Endothelial cell of umbilical vein (primary cell): Measurements from ENCODE around the gene CXCL3. TPM values are rescaled to one million over a fixed set of nuclear protein-coding genes. Genes with fewer than 3 reads are reported as not detected.

Experiments
- BruUV-seq: library from RNA; stranded (reverse); fragments of 400-500 nt; replicated peaks from 2 replicates; lab custom pipeline; 2021; lab: Mats Ljungman, UMichigan
- CTCF ChIA-PET: fragments of 300-600, 350-600 bp; sonication (Branson Sonifier 250); formaldehyde crosslinking; loops from one replicate; lab custom pipeline; 2021; ENCODE audit warnings: antibody characterized with exemption, inconsistent platforms; lab: Charles Lee
- POLR2A ChIA-PET: fragments of 300-600, 350-600 bp; sonication (Branson Sonifier 250); formaldehyde crosslinking; loops from one replicate; lab custom pipeline; 2021; ENCODE audit warnings: antibody characterized with exemption, inconsistent platforms; lab: Charles Lee
- DNase-seq: peaks from one replicate; pipeline ENCODE4 v3.0.0-alpha.2; 2011; ENCODE audit warnings: low read depth, low spot score
- FAIRE-seq: peaks from 2 replicates; lab custom pipeline; 2011; peaks lifted over from hg19 to GRCh38; lab: Jason Lieb, UNC
- H2AFZ ChIP-seq: 2 replicates; pipeline ENCODE4 v1.6.0; 2012; ENCODE audit warnings: low read depth, low read length, control low read depth, inconsistent platforms
- H3K27ac ChIP-seq: 2 replicates; pipeline ENCODE4 v1.5.1; 2011; ENCODE audit warnings: low read depth, mild to moderate bottlenecking, control low read depth, low read length, moderate library complexity; ENCODE audit not compliant: insufficient read depth
- H3K27me3 ChIP-seq, 2 experiments: 2 replicates each; pipeline versions ENCODE4 v1.6.0 to v1.6.1; 2011; ENCODE audit warnings: low read length in 2 of 2, mixed read lengths in 1 of 2; ENCODE audit not compliant: control insufficient read depth in 2 of 2, insufficient read depth in 2 of 2
- H3K36me3 ChIP-seq, 2 experiments: 2 replicates in 1 of 2; 3 replicates in 1 of 2; pipeline ENCODE4 v1.5.1; 2011; ENCODE audit warnings: low read length in 2 of 2, mild to moderate bottlenecking in 1 of 2, moderate library complexity in 1 of 2; ENCODE audit not compliant: control insufficient read depth in 2 of 2, insufficient read depth in 2 of 2; ENCODE audit errors: extremely low read depth in 1 of 2
- H3K4me1 ChIP-seq: 3 replicates; pipeline ENCODE4 v1.5.1; 2011; ENCODE audit warnings: mild to moderate bottlenecking, low read length; ENCODE audit not compliant: control insufficient read depth, insufficient read depth; ENCODE audit errors: extremely low read depth
- H3K4me2 ChIP-seq: 2 replicates; pipeline ENCODE4 v1.6.1; 2011; ENCODE audit warnings: low read length, control low read depth, mixed read lengths; ENCODE audit not compliant: insufficient read depth
- H3K4me3 ChIP-seq, 3 experiments: fragments of 200-600 bp in 1 of 3; sonication (generic), shearing (Covaris generic) in 1 of 3; replicated peaks in 1 of 3; 2 replicates each; pipeline ENCODE4 v1.5.1; 2011 to 2016; ENCODE audit warnings: control low read depth in 3 of 3, low read length in 3 of 3, mild to moderate bottlenecking in 2 of 3, inconsistent platforms in 1 of 3, low read depth in 1 of 3, moderate library complexity in 1 of 3; ENCODE audit not compliant: insufficient read depth in 1 of 3
- H3K79me2 ChIP-seq: 2 replicates; pipeline ENCODE4 v1.6.0; 2012; ENCODE audit warnings: low read length, inconsistent platforms; ENCODE audit not compliant: control insufficient read depth, insufficient read depth
- H3K9ac ChIP-seq: replicated peaks from 2 replicates; pipeline ENCODE3; 2011; ENCODE audit warnings: low read length, control low read depth; ENCODE audit not compliant: insufficient read depth; ENCODE audit errors: extremely low read depth
- H3K9me1 ChIP-seq: replicated peaks from 3 replicates; pipeline ENCODE4 v1.6.0; 2011; ENCODE audit warnings: mild to moderate bottlenecking, low read length; ENCODE audit not compliant: control insufficient read depth, insufficient read depth; ENCODE audit errors: extremely low read depth
- H3K9me3 ChIP-seq: replicated peaks from 2 replicates; pipeline ENCODE4 v1.5.1; 2012; ENCODE audit warnings: low read length, inconsistent platforms; ENCODE audit not compliant: control insufficient read depth, insufficient read depth
- H4K20me1 ChIP-seq: replicated peaks from 2 replicates; pipeline ENCODE3; 2011; ENCODE audit warnings: mild to moderate bottlenecking, low read length; ENCODE audit not compliant: control insufficient read depth, insufficient read depth; ENCODE audit errors: extremely low read depth
- FOS ChIP-seq: IDR thresholded peaks from 2 replicates; pipeline ENCODE4 v1.6.1; 2011; ENCODE audit warnings: mild to moderate bottlenecking, low read length, moderate library complexity, borderline replicate concordance; ENCODE audit not compliant: insufficient read depth
- JUN ChIP-seq: IDR thresholded peaks from 2 replicates; pipeline ENCODE4 v1.6.1; 2011; ENCODE audit warnings: borderline replicate concordance, low read depth; ENCODE audit not compliant: insufficient read length, insufficient read depth
- MYC ChIP-seq: IDR thresholded peaks from one replicate; pipeline ENCODE4 v1.6.1; 2011; ENCODE audit warnings: mild to moderate bottlenecking, low read depth, low read length
- POLR2A ChIP-seq: IDR thresholded peaks from 2 replicates; pipeline ENCODE4 v1.6.1; 2012; ENCODE audit warnings: low read depth, mild to moderate bottlenecking, control low read depth, low read length
- POLR2AphosphoS5 ChIP-seq: IDR thresholded peaks from 2 replicates; pipeline ENCODE4 v1.6.1; 2012; ENCODE audit warnings: low read depth, mild to moderate bottlenecking, control low read depth, low read length, moderate library complexity; ENCODE audit not compliant: insufficient read depth
- dilution Hi-C: fragments of 300-500 bp; cut with MboI; formaldehyde crosslinking; loops from one replicate; pipeline ENCODE4 v1.15.0; 2019; ENCODE audit warnings: low sequenced_read_pairs; ENCODE audit not compliant: extremely low pct_ligation_motif_present
- intact Hi-C: fragments of 100-400 bp; cut with micrococcal nuclease; formaldehyde crosslinking; loops from one replicate; pipeline ENCODE4 v1.10.0; 2022
- polyA plus RNA-seq, 4 experiments: library from polyadenylated mRNA; depleted of rRNA in 3 of 4; stranded (reverse) in 3 of 4; unstranded in 1 of 4; fragments of >200 nt; gene quantifications; 2 replicates each; pipeline versions ENCODE4 v1.2.1 to v1.2.3, GENCODE V29; 2011 to 2012; ENCODE audit warnings: missing spikeins in 1 of 4
- total RNA-seq: library from RNA; stranded (reverse); gene quantifications from 2 replicates; pipeline ENCODE4 v1.2.3, GENCODE V29; 2021
- TF ChIP-seq, protein P1 (sequence below): IDR thresholded peaks from 2 replicates; pipeline ENCODE4 v1.6.1; 2011; ENCODE audit not compliant: insufficient read depth, insufficient read length
- TF ChIP-seq, protein P2 (sequence below), 2 donors: IDR thresholded peaks; 1 replicate in 1 of 2; 2 replicates in 1 of 2; pipeline ENCODE4 v1.5.1; 2011; ENCODE audit warnings: low read length in 2 of 2, mild to moderate bottlenecking in 2 of 2, moderate library complexity in 2 of 2, control low read depth in 1 of 2, inconsistent platforms in 1 of 2, low read depth in 1 of 2; ENCODE audit not compliant: insufficient read depth in 1 of 2; ENCODE audit errors: extremely low read depth in 1 of 2

Gene CXCL3
- total and polyA plus RNA-seq, 2 donors (not counting 3 experiments of a cell fraction or from before 2014, with no cell fraction given), result 1.1 to 1.3 TPM

DNA sequence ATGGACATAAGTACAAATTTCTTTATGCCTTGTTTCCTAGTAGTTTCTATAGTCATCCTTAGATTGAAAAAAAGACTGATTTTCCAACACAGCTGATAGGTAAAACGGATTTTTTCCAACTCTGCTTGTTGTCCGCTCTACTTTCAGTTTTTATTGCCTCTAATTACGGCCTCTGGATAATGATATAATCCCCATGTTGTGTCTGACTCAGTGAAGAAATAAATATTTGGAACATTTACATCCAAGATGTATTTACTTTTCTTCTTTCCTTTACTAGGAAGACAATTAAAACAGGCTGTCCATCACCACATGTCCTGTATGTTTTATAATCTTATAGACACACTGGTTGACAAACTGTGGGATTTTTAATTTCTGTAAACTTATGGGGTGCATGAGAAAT lies 6.8 kb upstream of the CXCL3 start:
- intact Hi-C loops, result no loop called here
- DNase-seq, result no peak
- Histone ChIP-seq H3K4me1 (peaks cover 6% of the 10 kb centered on the region), H3K9ac (no peak overlapping the region), H3K4me3 (no peak overlapping the region), H2AFZ (no peak overlapping the region), H3K4me2 (no peak overlapping the region), H3K27me3 (no peaks in the 10 kb centered on the region), H3K27ac (no peak overlapping the region), H3K9me3 (no peaks in the 10 kb centered on the region), H4K20me1 (no peaks in the 10 kb centered on the region), H3K36me3 (no peaks in the 10 kb centered on the region), H3K9me1 (no peaks in the 10 kb centered on the region), H3K79me2 (no peaks in the 10 kb centered on the region)
- dilution Hi-C loops, result no loop called here
- CTCF ChIA-PET, result interaction anchor here (1.0 to 1.2 kb wide), 3 partner anchors 11 to 181 kb away, joined by 3 to 4 read pairs (median 3); no protein-coding TSS in a partner anchor
- TF ChIP-seq POLR2A (no peak), POLR2AphosphoS5 (no peak), JUN (no peak)
- TF ChIP-seq, protein P1, sequence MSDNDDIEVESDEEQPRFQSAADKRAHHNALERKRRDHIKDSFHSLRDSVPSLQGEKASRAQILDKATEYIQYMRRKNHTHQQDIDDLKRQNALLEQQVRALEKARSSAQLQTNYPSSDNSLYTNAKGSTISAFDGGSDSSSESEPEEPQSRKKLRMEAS, result no peak
- TF ChIP-seq, protein P2, sequence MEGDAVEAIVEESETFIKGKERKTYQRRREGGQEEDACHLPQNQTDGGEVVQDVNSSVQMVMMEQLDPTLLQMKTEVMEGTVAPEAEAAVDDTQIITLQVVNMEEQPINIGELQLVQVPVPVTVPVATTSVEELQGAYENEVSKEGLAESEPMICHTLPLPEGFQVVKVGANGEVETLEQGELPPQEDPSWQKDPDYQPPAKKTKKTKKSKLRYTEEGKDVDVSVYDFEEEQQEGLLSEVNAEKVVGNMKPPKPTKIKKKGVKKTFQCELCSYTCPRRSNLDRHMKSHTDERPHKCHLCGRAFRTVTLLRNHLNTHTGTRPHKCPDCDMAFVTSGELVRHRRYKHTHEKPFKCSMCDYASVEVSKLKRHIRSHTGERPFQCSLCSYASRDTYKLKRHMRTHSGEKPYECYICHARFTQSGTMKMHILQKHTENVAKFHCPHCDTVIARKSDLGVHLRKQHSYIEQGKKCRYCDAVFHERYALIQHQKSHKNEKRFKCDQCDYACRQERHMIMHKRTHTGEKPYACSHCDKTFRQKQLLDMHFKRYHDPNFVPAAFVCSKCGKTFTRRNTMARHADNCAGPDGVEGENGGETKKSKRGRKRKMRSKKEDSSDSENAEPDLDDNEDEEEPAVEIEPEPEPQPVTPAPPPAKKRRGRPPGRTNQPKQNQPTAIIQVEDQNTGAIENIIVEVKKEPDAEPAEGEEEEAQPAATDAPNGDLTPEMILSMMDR (IDR thresholded peaks at IDR 0.05; ENCODE audit: extremely low read depth in 1 of 2, insufficient read depth in 1 of 2, low read depth in 1 of 2, low read length in 2 of 2), result no peak
- no peak for FAIRE-seq
- BruUV-seq, result no TSS peak
- POLR2A ChIA-PET, result no interaction called here

DNA sequence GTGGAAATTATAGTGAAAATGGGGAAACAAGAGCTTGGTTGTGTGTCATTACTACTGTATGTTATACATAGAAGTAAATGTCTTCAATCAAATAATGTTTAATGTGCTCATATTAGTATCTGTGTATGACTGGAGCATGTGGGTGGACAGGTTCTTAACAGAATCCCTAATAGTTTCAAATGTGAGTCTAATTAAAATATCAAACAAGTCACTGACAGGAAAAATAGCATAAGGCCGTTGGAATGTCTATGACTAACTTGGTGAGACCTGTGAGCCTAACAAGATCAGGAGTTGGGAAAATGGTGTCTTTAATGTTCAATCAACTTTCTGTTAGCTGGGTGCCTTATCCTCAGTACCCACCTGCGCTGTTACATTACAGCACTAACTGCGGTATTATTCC lies 6.2 kb upstream of the CXCL3 start:
- Histone ChIP-seq H2AFZ (no peak overlapping the region), H3K9ac (no peak overlapping the region), H3K27me3 (no peaks in the 10 kb centered on the region), H4K20me1 (no peaks in the 10 kb centered on the region), H3K9me1 (no peaks in the 10 kb centered on the region), H3K4me3 (no peak overlapping the region), H3K36me3 (no peaks in the 10 kb centered on the region), H3K4me2 (no peak overlapping the region), H3K27ac (no peak overlapping the region), H3K9me3 (no peaks in the 10 kb centered on the region), H3K79me2 (no peaks in the 10 kb centered on the region), H3K4me1 (peaks cover 6% of the 10 kb centered on the region)
- TF ChIP-seq MYC (no peak), FOS (peak; percentile 37)
- no TSS peak for BruUV-seq
- POLR2A ChIA-PET, result no interaction called here
- FAIRE-seq, result no peak
- intact Hi-C loops (no loop called here), dilution Hi-C loops (no loop called here)
- DNase-seq, result peak; percentile 30
- CTCF ChIA-PET, result interaction anchor here (1.0 to 1.2 kb wide), 3 partner anchors 12 to 180 kb away, joined by 3 to 4 read pairs (median 3); no protein-coding TSS in a partner anchor
